ENCODE data around the gene PRR3.

DNA sequence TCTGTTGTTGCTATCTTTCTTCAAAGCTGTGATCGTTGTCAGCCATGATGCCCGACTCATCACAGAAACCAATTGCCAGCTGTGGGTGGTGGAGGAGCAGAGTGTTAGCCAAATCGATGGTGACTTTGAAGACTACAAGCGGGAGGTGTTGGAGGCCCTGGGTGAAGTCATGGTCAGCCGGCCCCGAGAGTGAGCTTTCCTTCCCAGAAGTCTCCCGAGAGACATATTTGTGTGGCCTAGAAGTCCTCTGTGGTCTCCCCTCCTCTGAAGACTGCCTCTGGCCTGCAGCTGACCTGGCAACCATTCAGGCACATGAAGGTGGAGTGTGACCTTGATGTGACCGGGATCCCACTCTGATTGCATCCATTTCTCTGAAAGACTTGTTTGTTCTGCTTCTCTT is 33.4 kb downstream of the PRR3 start:
- TF ChIP-seq, protein P1, sequence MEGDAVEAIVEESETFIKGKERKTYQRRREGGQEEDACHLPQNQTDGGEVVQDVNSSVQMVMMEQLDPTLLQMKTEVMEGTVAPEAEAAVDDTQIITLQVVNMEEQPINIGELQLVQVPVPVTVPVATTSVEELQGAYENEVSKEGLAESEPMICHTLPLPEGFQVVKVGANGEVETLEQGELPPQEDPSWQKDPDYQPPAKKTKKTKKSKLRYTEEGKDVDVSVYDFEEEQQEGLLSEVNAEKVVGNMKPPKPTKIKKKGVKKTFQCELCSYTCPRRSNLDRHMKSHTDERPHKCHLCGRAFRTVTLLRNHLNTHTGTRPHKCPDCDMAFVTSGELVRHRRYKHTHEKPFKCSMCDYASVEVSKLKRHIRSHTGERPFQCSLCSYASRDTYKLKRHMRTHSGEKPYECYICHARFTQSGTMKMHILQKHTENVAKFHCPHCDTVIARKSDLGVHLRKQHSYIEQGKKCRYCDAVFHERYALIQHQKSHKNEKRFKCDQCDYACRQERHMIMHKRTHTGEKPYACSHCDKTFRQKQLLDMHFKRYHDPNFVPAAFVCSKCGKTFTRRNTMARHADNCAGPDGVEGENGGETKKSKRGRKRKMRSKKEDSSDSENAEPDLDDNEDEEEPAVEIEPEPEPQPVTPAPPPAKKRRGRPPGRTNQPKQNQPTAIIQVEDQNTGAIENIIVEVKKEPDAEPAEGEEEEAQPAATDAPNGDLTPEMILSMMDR (IDR thresholded peaks at IDR 0.05): no peak
- TF ChIP-seq EP300 (IDR thresholded peaks at IDR 0.05) (no peak), POLR2A (IDR thresholded peaks at IDR 0.05) (no peak)

Data from stomach (tissue), 4 donors.